Transverse colon (tissue), 4 donors: ENCODE data around the gene POLRMT.

Experiments used
- CTCF ChIP-seq, 5 experiments: fragments of 200-600 bp in 3 of 5; fragments of 450-650 bp in 2 of 5; sonication (generic) in 3 of 5; IDR thresholded peaks; 1 replicate in 2 of 5; 2 replicates in 3 of 5; pipeline ENCODE4 v1.5.1; 2016 to 2017; ENCODE audit warnings: antibody characterized with exemption in 5 of 5, inconsistent platforms in 3 of 5, mild to moderate bottlenecking in 2 of 5, moderate library complexity in 1 of 5
- POLR2A ChIP-seq: fragments of 450-650 bp; IDR thresholded peaks from one replicate; pipeline ENCODE4 v1.6.1; 2016; ENCODE audit warnings: antibody characterized with exemption, mild to moderate bottlenecking, moderate library complexity
- POLR2AphosphoS5 ChIP-seq, 3 donors: sonication (generic); formaldehyde crosslinking; IDR thresholded peaks; one replicate each; pipeline ENCODE4 v1.6.1; 2016; ENCODE audit warnings: antibody characterized with exemption in 3 of 3

- peak in 4 of 5 experiments; percentile 27 to 59 (median 30) for TF ChIP-seq CTCF (IDR thresholded peaks at IDR 0.05)
- peak; percentile 57 for TF ChIP-seq POLR2A
- peak; percentile 82 to 88 (median 86) for TF ChIP-seq POLR2AphosphoS5 (IDR thresholded peaks at IDR 0.05)
These were observed 47.1 kb upstream of the POLRMT start for GRCh38 chr19:680287-681028.
